Panc1 (cell line): Measurements from ENCODE around the gene AKAP6.

Source experiments
- POLR2AphosphoS5 ChIP-seq: IDR thresholded peaks from 2 replicates; pipeline ENCODE4 v1.6.1; 2012; ENCODE audit warnings: mild to moderate bottlenecking, low read depth, low read length, moderate library complexity
- TF ChIP-seq, protein P1 (sequence below): fragments of 450-650 bp; IDR thresholded peaks from 2 replicates; pipeline ENCODE4 v1.5.1; 2017; ENCODE audit warnings: mild to moderate bottlenecking
- TF ChIP-seq, protein P2 (sequence below), 2 experiments: IDR thresholded peaks; 2 replicates each; pipeline ENCODE4 v1.6.1; 2011 to 2012; ENCODE audit warnings: low read depth in 2 of 2, control low read depth in 1 of 2, low read length in 1 of 2, mild to moderate bottlenecking in 1 of 2, moderate library complexity in 1 of 2; ENCODE audit not compliant: insufficient read depth in 1 of 2

DNA sequence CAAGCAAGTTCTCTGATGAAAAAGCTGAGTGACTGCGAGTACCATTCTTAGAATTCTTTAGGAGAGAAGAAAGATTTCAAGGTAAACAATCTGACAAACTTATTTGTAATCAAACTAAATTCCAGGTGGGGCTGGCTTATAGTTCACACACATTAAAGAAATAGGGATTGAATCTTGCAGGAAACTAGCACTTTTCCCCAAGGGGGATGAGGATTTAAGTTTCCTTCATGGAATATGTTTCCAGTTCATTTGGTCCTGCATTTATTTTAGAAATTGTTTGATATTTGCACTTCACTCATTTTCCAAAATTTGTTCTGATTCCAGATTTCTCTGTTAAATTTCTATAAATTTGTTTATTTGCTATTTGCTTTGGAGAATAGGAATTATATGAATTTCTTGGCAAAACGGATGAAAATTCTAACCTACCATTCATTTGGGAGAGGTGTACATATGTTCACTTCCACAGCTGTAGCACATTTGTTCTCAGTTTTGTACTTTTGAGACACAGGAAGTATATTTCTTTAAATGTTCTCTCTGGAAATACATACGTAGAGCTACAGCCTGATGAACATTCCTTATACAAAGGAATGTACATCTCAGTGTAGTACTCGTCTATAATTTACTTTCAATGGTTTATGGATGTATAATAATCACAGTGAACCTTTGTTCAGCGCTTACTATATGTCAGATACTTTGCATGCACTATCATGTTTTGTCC is 145.5 kb downstream of the AKAP6 start:
- TF ChIP-seq, protein P1, sequence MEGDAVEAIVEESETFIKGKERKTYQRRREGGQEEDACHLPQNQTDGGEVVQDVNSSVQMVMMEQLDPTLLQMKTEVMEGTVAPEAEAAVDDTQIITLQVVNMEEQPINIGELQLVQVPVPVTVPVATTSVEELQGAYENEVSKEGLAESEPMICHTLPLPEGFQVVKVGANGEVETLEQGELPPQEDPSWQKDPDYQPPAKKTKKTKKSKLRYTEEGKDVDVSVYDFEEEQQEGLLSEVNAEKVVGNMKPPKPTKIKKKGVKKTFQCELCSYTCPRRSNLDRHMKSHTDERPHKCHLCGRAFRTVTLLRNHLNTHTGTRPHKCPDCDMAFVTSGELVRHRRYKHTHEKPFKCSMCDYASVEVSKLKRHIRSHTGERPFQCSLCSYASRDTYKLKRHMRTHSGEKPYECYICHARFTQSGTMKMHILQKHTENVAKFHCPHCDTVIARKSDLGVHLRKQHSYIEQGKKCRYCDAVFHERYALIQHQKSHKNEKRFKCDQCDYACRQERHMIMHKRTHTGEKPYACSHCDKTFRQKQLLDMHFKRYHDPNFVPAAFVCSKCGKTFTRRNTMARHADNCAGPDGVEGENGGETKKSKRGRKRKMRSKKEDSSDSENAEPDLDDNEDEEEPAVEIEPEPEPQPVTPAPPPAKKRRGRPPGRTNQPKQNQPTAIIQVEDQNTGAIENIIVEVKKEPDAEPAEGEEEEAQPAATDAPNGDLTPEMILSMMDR: no peak
- TF ChIP-seq, protein P2, sequence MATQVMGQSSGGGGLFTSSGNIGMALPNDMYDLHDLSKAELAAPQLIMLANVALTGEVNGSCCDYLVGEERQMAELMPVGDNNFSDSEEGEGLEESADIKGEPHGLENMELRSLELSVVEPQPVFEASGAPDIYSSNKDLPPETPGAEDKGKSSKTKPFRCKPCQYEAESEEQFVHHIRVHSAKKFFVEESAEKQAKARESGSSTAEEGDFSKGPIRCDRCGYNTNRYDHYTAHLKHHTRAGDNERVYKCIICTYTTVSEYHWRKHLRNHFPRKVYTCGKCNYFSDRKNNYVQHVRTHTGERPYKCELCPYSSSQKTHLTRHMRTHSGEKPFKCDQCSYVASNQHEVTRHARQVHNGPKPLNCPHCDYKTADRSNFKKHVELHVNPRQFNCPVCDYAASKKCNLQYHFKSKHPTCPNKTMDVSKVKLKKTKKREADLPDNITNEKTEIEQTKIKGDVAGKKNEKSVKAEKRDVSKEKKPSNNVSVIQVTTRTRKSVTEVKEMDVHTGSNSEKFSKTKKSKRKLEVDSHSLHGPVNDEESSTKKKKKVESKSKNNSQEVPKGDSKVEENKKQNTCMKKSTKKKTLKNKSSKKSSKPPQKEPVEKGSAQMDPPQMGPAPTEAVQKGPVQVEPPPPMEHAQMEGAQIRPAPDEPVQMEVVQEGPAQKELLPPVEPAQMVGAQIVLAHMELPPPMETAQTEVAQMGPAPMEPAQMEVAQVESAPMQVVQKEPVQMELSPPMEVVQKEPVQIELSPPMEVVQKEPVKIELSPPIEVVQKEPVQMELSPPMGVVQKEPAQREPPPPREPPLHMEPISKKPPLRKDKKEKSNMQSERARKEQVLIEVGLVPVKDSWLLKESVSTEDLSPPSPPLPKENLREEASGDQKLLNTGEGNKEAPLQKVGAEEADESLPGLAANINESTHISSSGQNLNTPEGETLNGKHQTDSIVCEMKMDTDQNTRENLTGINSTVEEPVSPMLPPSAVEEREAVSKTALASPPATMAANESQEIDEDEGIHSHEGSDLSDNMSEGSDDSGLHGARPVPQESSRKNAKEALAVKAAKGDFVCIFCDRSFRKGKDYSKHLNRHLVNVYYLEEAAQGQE (IDR thresholded peaks at IDR 0.05; ENCODE audit: insufficient read depth in 1 of 2, low read depth in 2 of 2, low read length in 1 of 2): no peak
- no peak for TF ChIP-seq POLR2AphosphoS5
